AG04449 (cell line): Measurements from ENCODE around the gene EEPD1.

Experiments
- CTCF ChIA-PET: fragments of 350-600 bp; formaldehyde crosslinking; extraction: SDS; loops from one replicate; lab custom pipeline; 2021; ENCODE audit warnings: antibody characterized with exemption; lab: Yijun Ruan, JAX
- POLR2A ChIA-PET: fragments of 400-600, 350-600 bp; formaldehyde crosslinking; extraction: SDS; loops from one replicate; lab custom pipeline; 2020; ENCODE audit warnings: antibody characterized with exemption, inconsistent platforms; lab: Yijun Ruan, JAX
- DNase-seq: peaks from one replicate; pipeline ENCODE4 v3.0.0-alpha.2; 2010; ENCODE audit warnings: low read depth, low spot score
- H3K4me3 ChIP-seq: 2 replicates; pipeline ENCODE4 v1.5.1; 2011; ENCODE audit warnings: low read depth, mild to moderate bottlenecking, control low read depth, low read length
- TF ChIP-seq, protein P1 (sequence below): IDR thresholded peaks from one replicate; pipeline ENCODE4 v1.5.1; 2011; ENCODE audit warnings: mild to moderate bottlenecking, moderate library complexity, low read length, control low read depth, inconsistent platforms; ENCODE audit not compliant: insufficient read depth; ENCODE audit errors: missing control alignments

Gene EEPD1

DNA sequence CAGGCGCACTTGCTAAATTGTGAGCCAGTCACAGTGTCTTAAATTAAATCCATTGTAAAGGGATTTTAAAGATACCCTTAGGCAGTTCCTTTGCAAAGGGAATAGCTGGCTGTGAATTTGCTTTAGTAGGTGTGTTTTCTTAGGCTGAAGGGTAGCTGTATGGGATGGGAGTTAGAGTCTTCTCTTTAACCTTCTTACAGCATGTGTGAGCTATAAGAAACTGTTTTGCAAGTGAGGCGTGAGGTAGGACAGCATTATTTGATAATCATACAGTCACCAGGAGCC is 5.2 kb downstream of the EEPD1 start:
- ChIA-PET POLR2A (no interaction called here), CTCF (no interaction called here)
- TF ChIP-seq, protein P1, sequence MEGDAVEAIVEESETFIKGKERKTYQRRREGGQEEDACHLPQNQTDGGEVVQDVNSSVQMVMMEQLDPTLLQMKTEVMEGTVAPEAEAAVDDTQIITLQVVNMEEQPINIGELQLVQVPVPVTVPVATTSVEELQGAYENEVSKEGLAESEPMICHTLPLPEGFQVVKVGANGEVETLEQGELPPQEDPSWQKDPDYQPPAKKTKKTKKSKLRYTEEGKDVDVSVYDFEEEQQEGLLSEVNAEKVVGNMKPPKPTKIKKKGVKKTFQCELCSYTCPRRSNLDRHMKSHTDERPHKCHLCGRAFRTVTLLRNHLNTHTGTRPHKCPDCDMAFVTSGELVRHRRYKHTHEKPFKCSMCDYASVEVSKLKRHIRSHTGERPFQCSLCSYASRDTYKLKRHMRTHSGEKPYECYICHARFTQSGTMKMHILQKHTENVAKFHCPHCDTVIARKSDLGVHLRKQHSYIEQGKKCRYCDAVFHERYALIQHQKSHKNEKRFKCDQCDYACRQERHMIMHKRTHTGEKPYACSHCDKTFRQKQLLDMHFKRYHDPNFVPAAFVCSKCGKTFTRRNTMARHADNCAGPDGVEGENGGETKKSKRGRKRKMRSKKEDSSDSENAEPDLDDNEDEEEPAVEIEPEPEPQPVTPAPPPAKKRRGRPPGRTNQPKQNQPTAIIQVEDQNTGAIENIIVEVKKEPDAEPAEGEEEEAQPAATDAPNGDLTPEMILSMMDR = no peak
- no peak for DNase-seq
- H3K4me3 ChIP-seq = no peak overlapping the region

DNA sequence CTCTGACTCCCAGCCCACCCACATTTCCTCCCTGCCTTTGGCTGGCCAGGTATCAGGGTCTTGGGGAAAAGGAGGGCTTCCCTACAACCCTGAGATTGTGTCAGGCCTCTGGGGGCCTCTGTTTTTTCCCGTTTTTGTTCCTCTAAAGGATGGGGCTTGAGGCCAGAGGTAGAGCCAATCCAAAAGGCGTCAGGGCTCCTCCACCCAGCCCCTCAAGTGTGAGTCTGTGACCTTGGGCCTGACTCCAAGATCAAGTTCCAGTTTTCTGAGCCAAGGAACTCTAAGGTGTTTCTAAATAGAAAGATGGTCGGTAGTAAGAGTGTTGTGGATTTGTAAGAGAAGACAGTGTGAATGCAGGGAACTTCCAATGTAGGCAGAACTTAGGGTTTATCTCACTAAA is 6.6 kb downstream of the EEPD1 start:
- POLR2A ChIA-PET = no interaction called here
- no peak for DNase-seq
- H3K4me3 ChIP-seq = no peak overlapping the region
- CTCF ChIA-PET = no interaction called here
- TF ChIP-seq, protein P1 = no peak

DNA sequence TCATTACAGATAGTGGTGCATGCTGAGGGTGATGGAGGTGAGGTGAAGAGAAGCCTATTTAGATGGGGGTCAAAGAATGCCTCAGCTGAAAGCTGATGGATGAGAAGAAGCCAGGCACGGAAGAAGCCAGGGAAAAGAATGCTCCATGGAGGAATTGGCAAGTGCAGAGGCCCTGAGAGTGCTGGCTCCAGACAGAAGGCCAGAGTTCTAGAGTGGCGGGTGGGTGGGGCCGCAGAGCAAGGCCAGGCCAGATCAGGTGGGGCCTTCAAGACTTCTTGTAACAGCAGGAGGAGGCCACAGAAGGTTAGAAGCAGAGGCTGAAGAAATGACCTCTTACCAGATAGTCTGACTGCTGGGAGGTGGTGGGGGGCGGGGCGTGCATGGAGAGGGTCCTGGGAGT is 7.3 kb downstream of the EEPD1 start:
- TF ChIP-seq, protein P1 = no peak
- POLR2A ChIA-PET = no interaction called here

DNA sequence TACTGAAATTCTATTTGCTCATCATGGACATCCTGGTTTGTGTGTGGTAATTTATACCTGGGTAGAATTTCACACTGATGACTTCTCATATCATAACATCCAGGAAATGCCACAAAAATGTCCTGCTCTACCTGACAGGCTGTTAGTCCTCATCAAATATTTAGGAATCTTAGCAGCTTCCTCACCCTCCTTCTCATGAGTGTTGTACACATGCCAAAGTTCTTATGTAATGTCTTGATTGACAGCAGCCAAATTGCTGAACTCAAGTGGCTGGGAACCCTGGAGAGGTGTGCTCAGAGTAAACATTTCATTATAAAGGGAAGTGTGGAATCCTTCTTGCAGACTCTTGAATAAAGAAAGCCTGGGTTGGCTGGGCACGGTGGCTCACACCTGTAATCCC is 8.9 kb downstream of the EEPD1 start:
- no peak for DNase-seq
- POLR2A ChIA-PET = no interaction called here
- no peak overlapping the region for H3K4me3 ChIP-seq
- CTCF ChIA-PET = no interaction called here
- TF ChIP-seq, protein P1 = no peak

More for the DNA sequence above, 7.3 kb downstream of the EEPD1 start:
- no peak overlapping the region for H3K4me3 ChIP-seq
- CTCF ChIA-PET = no interaction called here
- DNase-seq = no peak

DNA sequence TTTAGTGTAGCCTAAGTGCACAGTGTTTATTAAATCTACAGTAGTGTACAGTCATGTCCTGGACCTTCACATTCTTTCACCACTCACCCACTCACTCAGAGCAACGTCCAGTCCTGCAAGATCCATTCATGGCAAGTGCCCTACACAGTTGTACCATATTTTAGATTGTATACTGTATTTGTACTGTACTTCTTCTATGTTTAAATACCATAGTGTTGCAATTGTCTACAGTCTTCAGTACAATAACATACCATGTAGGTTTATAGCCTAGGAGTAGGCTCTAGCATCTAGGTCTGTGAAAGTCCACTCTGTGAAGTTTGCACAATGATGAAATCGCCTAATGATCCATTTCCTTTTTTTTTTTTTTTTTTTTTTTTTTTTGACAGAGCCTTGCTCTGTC is 12.0 kb downstream of the EEPD1 start:
- peak; percentile 16 for DNase-seq
- POLR2A ChIA-PET = no interaction called here

DNA sequence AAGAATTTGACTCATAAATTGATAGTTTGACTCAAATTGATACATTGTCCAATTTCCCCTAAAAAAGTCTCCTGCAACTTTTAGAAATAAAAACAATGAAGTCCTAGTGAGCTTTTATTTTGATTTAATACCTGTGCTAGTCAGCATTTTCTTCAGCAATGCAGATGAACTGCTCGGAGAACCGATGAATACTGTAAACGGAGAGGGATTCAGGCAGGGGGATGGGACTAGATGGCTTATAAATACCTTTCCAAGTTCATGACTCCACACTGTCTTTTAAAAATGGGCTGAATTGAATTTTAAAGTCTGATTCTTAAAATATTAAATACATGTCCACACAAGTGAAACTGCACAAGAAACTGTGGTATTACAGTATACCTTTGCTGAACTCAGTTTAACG is 12.7 kb downstream of the EEPD1 start:
- ChIA-PET CTCF (no interaction called here), POLR2A (no interaction called here)
- H3K4me3 ChIP-seq = no peak overlapping the region
- no peak for DNase-seq
- TF ChIP-seq, protein P1 = no peak

More for the DNA sequence above, 12.0 kb downstream of the EEPD1 start:
- TF ChIP-seq, protein P1 = no peak
- no peak overlapping the region for H3K4me3 ChIP-seq
- CTCF ChIA-PET = no interaction called here
